KMS-11 (cell line): ENCODE measurements around the gene TMEM134.
A peak's percentile ranks its signal among the peaks of the same experiment; 100 is the strongest.

Source experiments
- H2AFZ ChIP-seq: fragments of 200-600 bp; sonication (generic); 2 replicates; pipeline ENCODE4 v1.6.1; 2016; ENCODE audit warnings: antibody characterized with exemption, mixed run types, low read depth
- H3K27ac ChIP-seq: fragments of 200-600 bp; sonication (generic); 2 replicates; pipeline ENCODE4 v1.6.1; 2016; ENCODE audit warnings: mild to moderate bottlenecking, mixed run types
- H3K27me3 ChIP-seq: fragments of 200-600 bp; sonication (generic); 2 replicates; pipeline ENCODE4 v1.6.1; 2017; ENCODE audit warnings: mild to moderate bottlenecking, low read depth, mixed run types, moderate library complexity; ENCODE audit not compliant: insufficient read depth
- H3K36me3 ChIP-seq: fragments of 200-600 bp; sonication (generic); 2 replicates; pipeline ENCODE4 v1.6.1; 2017; ENCODE audit warnings: mild to moderate bottlenecking, mixed run types; ENCODE audit not compliant: insufficient read depth
- H3K4me1 ChIP-seq: fragments of 200-600 bp; sonication (generic); 2 replicates; pipeline ENCODE4 v1.6.1; 2016; ENCODE audit warnings: mild to moderate bottlenecking, low read depth, mixed run types; ENCODE audit not compliant: poor library complexity, severe bottlenecking
- H3K4me2 ChIP-seq: fragments of 200-600 bp; sonication (generic); 2 replicates; pipeline ENCODE4 v1.7.0; 2016; ENCODE audit warnings: mild to moderate bottlenecking, mixed run types
- H3K4me3 ChIP-seq: fragments of 200-600 bp; sonication (generic); IDR thresholded peaks from 2 replicates; pipeline ENCODE4 v1.6.1; 2017; ENCODE audit warnings: low read depth, low read length, mixed read lengths; ENCODE audit not compliant: insufficient read depth
- H3K79me2 ChIP-seq: fragments of 200-600 bp; sonication (generic); 2 replicates; pipeline ENCODE4 v1.6.1; 2016; ENCODE audit warnings: low read depth, mixed run types; ENCODE audit not compliant: insufficient read depth
- H3K9ac ChIP-seq: fragments of 200-600 bp; sonication (generic); 2 replicates; pipeline ENCODE4 v1.6.1; 2016; ENCODE audit warnings: mild to moderate bottlenecking, mixed run types
- H4K20me1 ChIP-seq: fragments of 200-600 bp; sonication (generic); 2 replicates; pipeline ENCODE4 v1.6.1; 2016; ENCODE audit warnings: mild to moderate bottlenecking, mixed run types; ENCODE audit not compliant: insufficient read depth
- CTCF ChIP-seq: fragments of 200-600 bp; sonication (generic); conservative IDR thresholded peaks from 2 replicates; pipeline ENCODE4 v1.6.1; 2017; ENCODE audit warnings: low read depth, mild to moderate bottlenecking, antibody characterized with exemption, low read length, moderate library complexity, mixed read lengths

The TMEM134 gene

GRCh38 chr11:67420646-67421429 lies 48.2 kb downstream of the TMEM134 start:
- H3K79me2 ChIP-seq: no peaks in the 10 kb centered on the region
- peak overlapping the region; percentile 71 for H3K4me2 ChIP-seq
- no peaks in the 10 kb centered on the region for H3K36me3 ChIP-seq
- no peaks in the 10 kb centered on the region for H4K20me1 ChIP-seq
- H3K27ac ChIP-seq: peak overlapping the region; percentile 69
- no peak overlapping the region for H3K4me3 ChIP-seq
- peaks cover 12% of the 10 kb centered on the region for H3K4me1 ChIP-seq
- H3K9ac ChIP-seq: peak overlapping the region; percentile 85
- no peaks in the 10 kb centered on the region; the same call in 1 of the 2 replicates for H3K27me3 ChIP-seq
- no peak for TF ChIP-seq CTCF
- H2AFZ ChIP-seq: peak overlapping the region; percentile 73

GRCh38 chr11:67420147-67420645 lies 48.9 kb downstream of the TMEM134 start:
- Histone ChIP-seq H3K27ac (peak overlapping the region; percentile 69), H4K20me1 (no peaks in the 10 kb centered on the region), H3K9ac (peak overlapping the region; percentile 85), H3K4me2 (peak overlapping the region; percentile 71), H3K36me3 (no peaks in the 10 kb centered on the region), H3K79me2 (no peaks in the 10 kb centered on the region), H2AFZ (peak overlapping the region; percentile 73), H3K27me3 (no peaks in the 10 kb centered on the region; the same call in 1 of the 2 replicates), H3K4me1 (peaks cover 12% of the 10 kb centered on the region), H3K4me3 (no peak overlapping the region)
- TF ChIP-seq CTCF: no peak

GRCh38 chr11:67419325-67420049 lies 49.6 kb downstream of the TMEM134 start:
- no peak overlapping the region for H3K27ac ChIP-seq
- H3K4me3 ChIP-seq: no peak overlapping the region
- H4K20me1 ChIP-seq: no peaks in the 10 kb centered on the region
- peaks cover 12% of the 10 kb centered on the region for H3K4me1 ChIP-seq
- H2AFZ ChIP-seq: no peak overlapping the region
- no peaks in the 10 kb centered on the region for H3K36me3 ChIP-seq
- H3K9ac ChIP-seq: no peak overlapping the region
- H3K27me3 ChIP-seq: peaks cover 4% of the 10 kb centered on the region; the same call in 1 of the 2 replicates
- H3K79me2 ChIP-seq: no peaks in the 10 kb centered on the region
- no peak for TF ChIP-seq CTCF
- H3K4me2 ChIP-seq: peak overlapping the region; percentile 71; the same call in 1 of the 2 replicates

GRCh38 chr11:67418476-67419281 lies 50.4 kb downstream of the TMEM134 start:
- no peaks in the 10 kb centered on the region for H4K20me1 ChIP-seq
- no peak for TF ChIP-seq CTCF
- no peak overlapping the region for H3K4me2 ChIP-seq
- H3K36me3 ChIP-seq: no peaks in the 10 kb centered on the region
- H2AFZ ChIP-seq: no peak overlapping the region
- H3K9ac ChIP-seq: no peak overlapping the region
- H3K4me1 ChIP-seq: peaks cover 12% of the 10 kb centered on the region
- H3K27ac ChIP-seq: no peak overlapping the region
- peaks cover 5% of the 10 kb centered on the region; the same call in 1 of the 2 replicates for H3K27me3 ChIP-seq
- no peak overlapping the region for H3K4me3 ChIP-seq
- no peaks in the 10 kb centered on the region for H3K79me2 ChIP-seq
